HepG2 (cell line): Measurements from ENCODE around the gene CD36. TPM values are rescaled to one million over a fixed set of nuclear protein-coding genes. Genes with fewer than 3 reads are reported as not detected.
A peak's percentile ranks its signal among the peaks of the same experiment; 100 is the strongest.

ENCODE experiments used
- AFF4 ChIP-seq: sonication (generic); formaldehyde crosslinking; IDR thresholded peaks from 2 replicates; pipeline ENCODE4 v1.4.0; 2020; ENCODE audit warnings: missing genetic modification reagents
- ATF6 ChIP-seq: sonication (generic); formaldehyde crosslinking; conservative IDR thresholded peaks from 2 replicates; pipeline ENCODE4 v1.4.0; 2020; ENCODE audit warnings: missing genetic modification reagents
- FOSL2 ChIP-seq: sonication (generic); formaldehyde crosslinking; IDR thresholded peaks from 2 replicates; pipeline ENCODE4 v1.4.0; 2020; ENCODE audit warnings: missing genetic modification reagents
- FOXC1 ChIP-seq: sonication (generic); formaldehyde crosslinking; IDR thresholded peaks from 2 replicates; pipeline ENCODE4 v1.8.0; 2022; ENCODE audit warnings: mild to moderate bottlenecking, missing genetic modification reagents, borderline replicate concordance
- GLI4 ChIP-seq: sonication (generic); formaldehyde crosslinking; IDR thresholded peaks from 2 replicates; pipeline ENCODE4 v1.5.1; 2020; ENCODE audit warnings: missing genetic modification reagents, mild to moderate bottlenecking, moderate library complexity, borderline replicate concordance
- LBX2 ChIP-seq: sonication (generic); formaldehyde crosslinking; IDR thresholded peaks from 2 replicates; pipeline ENCODE4 v1.5.0; 2020; ENCODE audit warnings: missing genetic modification reagents, mild to moderate bottlenecking, borderline replicate concordance
- LRRFIP1 ChIP-seq: sonication (generic); formaldehyde crosslinking; conservative IDR thresholded peaks from 2 replicates; pipeline ENCODE4 v1.4.0; 2020; ENCODE audit warnings: missing genetic modification reagents
- MEF2D ChIP-seq: sonication (generic); formaldehyde crosslinking; IDR thresholded peaks from 2 replicates; pipeline ENCODE4 v1.5.1; 2020; ENCODE audit warnings: mild to moderate bottlenecking, missing genetic modification reagents
- NCOA2 ChIP-seq: sonication (generic); formaldehyde crosslinking; IDR thresholded peaks from 2 replicates; pipeline ENCODE4 v1.8.0; 2022; ENCODE audit warnings: inconsistent platforms
- RCOR2 ChIP-seq: IDR thresholded peaks from 2 replicates; pipeline ENCODE4 v1.6.1; 2016; ENCODE audit warnings: missing biosample characterization, missing genetic modification reagents
- SIX4 ChIP-seq: sonication (generic); formaldehyde crosslinking; IDR thresholded peaks from 2 replicates; pipeline ENCODE4 v1.4.0; 2020; ENCODE audit warnings: missing genetic modification reagents
- SP4 ChIP-seq: sonication (generic); formaldehyde crosslinking; IDR thresholded peaks from 2 replicates; pipeline ENCODE4 v1.8.1; 2023; ENCODE audit warnings: mild to moderate bottlenecking, missing genetic modification reagents
- TAF15 ChIP-seq: fragments of 200-400 bp; formaldehyde crosslinking; IDR thresholded peaks from one replicate; pipeline ENCODE4 v1.6.1; 2018; ENCODE audit warnings: mild to moderate bottlenecking, low read depth, low read length; ENCODE audit not compliant: poor library complexity, severe bottlenecking
- ZFYVE20 ChIP-seq: sonication (generic); formaldehyde crosslinking; IDR thresholded peaks from 2 replicates; pipeline ENCODE4 v1.8.0; 2023; ENCODE audit warnings: low read depth, mild to moderate bottlenecking, moderate library complexity, missing genetic modification reagents, borderline replicate concordance
- ZIK1 ChIP-seq: sonication (generic); formaldehyde crosslinking; IDR thresholded peaks from 2 replicates; pipeline ENCODE4 v1.5.0; 2020; ENCODE audit warnings: mild to moderate bottlenecking, low read depth, missing genetic modification reagents, borderline replicate concordance
- ZNF234 ChIP-seq: sonication (generic); formaldehyde crosslinking; conservative IDR thresholded peaks from 2 replicates; pipeline ENCODE4 v1.5.1; 2020; ENCODE audit warnings: mild to moderate bottlenecking, missing genetic modification reagents
- ZNF335 ChIP-seq: sonication (generic); formaldehyde crosslinking; IDR thresholded peaks from 2 replicates; pipeline ENCODE4 v1.4.0; 2020; ENCODE audit warnings: missing genetic modification reagents
- ZNF556 ChIP-seq: sonication (generic); formaldehyde crosslinking; IDR thresholded peaks from 2 replicates; pipeline ENCODE4 v1.4.0; 2020; ENCODE audit warnings: mild to moderate bottlenecking, missing genetic modification reagents, borderline replicate concordance
- ZNF713 ChIP-seq: sonication (generic); formaldehyde crosslinking; IDR thresholded peaks from 2 replicates; pipeline ENCODE4 v1.4.0; 2020; ENCODE audit warnings: mild to moderate bottlenecking, missing genetic modification reagents
- ZNF749 ChIP-seq: sonication (generic); formaldehyde crosslinking; IDR thresholded peaks from 2 replicates; pipeline ENCODE4 v1.8.0; 2022; ENCODE audit warnings: mild to moderate bottlenecking, missing genetic modification reagents, moderate library complexity, borderline replicate concordance
- polyA plus RNA-seq, 8 experiments: library from polyadenylated mRNA; depleted of rRNA in 3 of 8; stranded (reverse) in 7 of 8; unstranded in 1 of 8; fragments of >200 nt; fragmentation: Illumina TruSeq in 4 of 8; extraction: Trizol in 4 of 8; gene quantifications; 2 replicates each; pipeline versions ENCODE4 v1.2.1 to v1.2.3, GENCODE V29; 2011 to 2016; ENCODE audit warnings: low read depth in 4 of 8, missing spikeins in 1 of 8, mixed read lengths in 1 of 8; ENCODE audit not compliant: insufficient read depth in 1 of 8
- total RNA-seq, 5 experiments: library from RNA; depleted of rRNA; stranded (reverse); fragments of >200 nt; fragmentation: Illumina TruSeq; extraction: Trizol; gene quantifications; 2 replicates each; pipeline ENCODE4 v1.2.3, GENCODE V29; 2016; ENCODE audit warnings: low read depth in 1 of 5

CD36 gene
- total and polyA plus RNA-seq, 2 of the 13 experiments (the other 11 are each of a cell fraction or from before 2014, with no cell fraction given), result 2.8 to 4.8 TPM

- TF ChIP-seq ATF6, result no peak
- no peak for TF ChIP-seq ZNF749 (CRISPR knock-in tag)
- no peak for TF ChIP-seq ZNF335 (CRISPR knock-in tag)
- no peak for TF ChIP-seq LRRFIP1 (CRISPR knock-in tag)
- no peak for TF ChIP-seq SP4 (CRISPR knock-in tag)
- peak; percentile 30; the same call in 1 of the 2 replicates for TF ChIP-seq GLI4 (CRISPR knock-in tag)
- TF ChIP-seq FOXC1 (CRISPR knock-in tag), result no peak
- TF ChIP-seq ZNF234, result no peak
- TF ChIP-seq RCOR2, result peak; percentile 52; the same call in 1 of the 2 replicates
- TF ChIP-seq ZNF713 (CRISPR knock-in tag), result no peak
- no peak for TF ChIP-seq LBX2 (CRISPR knock-in tag)
- no peak for TF ChIP-seq SIX4 (CRISPR knock-in tag)
- peak; percentile 92 for TF ChIP-seq FOSL2 (CRISPR knock-in tag)
- TF ChIP-seq AFF4, result no peak
- no peak for TF ChIP-seq ZIK1 (CRISPR knock-in tag)
- no peak for TF ChIP-seq TAF15
- TF ChIP-seq ZNF556 (CRISPR knock-in tag), result no peak
- peak; percentile 61; the same call in 1 of the 2 replicates for TF ChIP-seq MEF2D (CRISPR knock-in tag)
- TF ChIP-seq ZFYVE20 (CRISPR knock-in tag), result no peak
- peak; percentile 88 for TF ChIP-seq NCOA2 (CRISPR knock-in tag)
Observed at GRCh38 chr7:80611779-80612178, 26.7 kb upstream of the CD36 start (continued).
